Measurements from ENCODE around the gene LCTL.

GRCh38 chr15:66569461-66570137 is 3.8 kb upstream of the LCTL start:
- TF ChIP-seq, protein P1, sequence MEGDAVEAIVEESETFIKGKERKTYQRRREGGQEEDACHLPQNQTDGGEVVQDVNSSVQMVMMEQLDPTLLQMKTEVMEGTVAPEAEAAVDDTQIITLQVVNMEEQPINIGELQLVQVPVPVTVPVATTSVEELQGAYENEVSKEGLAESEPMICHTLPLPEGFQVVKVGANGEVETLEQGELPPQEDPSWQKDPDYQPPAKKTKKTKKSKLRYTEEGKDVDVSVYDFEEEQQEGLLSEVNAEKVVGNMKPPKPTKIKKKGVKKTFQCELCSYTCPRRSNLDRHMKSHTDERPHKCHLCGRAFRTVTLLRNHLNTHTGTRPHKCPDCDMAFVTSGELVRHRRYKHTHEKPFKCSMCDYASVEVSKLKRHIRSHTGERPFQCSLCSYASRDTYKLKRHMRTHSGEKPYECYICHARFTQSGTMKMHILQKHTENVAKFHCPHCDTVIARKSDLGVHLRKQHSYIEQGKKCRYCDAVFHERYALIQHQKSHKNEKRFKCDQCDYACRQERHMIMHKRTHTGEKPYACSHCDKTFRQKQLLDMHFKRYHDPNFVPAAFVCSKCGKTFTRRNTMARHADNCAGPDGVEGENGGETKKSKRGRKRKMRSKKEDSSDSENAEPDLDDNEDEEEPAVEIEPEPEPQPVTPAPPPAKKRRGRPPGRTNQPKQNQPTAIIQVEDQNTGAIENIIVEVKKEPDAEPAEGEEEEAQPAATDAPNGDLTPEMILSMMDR (IDR thresholded peaks at IDR 0.05; ENCODE audit: low read depth, low read length), result no peak
- TF ChIP-seq EZH2phosphoT487 (IDR thresholded peaks at IDR 0.05; ENCODE audit: low read depth), result no peak
